ENCODE results near the gene UBE2Z.

DNA sequence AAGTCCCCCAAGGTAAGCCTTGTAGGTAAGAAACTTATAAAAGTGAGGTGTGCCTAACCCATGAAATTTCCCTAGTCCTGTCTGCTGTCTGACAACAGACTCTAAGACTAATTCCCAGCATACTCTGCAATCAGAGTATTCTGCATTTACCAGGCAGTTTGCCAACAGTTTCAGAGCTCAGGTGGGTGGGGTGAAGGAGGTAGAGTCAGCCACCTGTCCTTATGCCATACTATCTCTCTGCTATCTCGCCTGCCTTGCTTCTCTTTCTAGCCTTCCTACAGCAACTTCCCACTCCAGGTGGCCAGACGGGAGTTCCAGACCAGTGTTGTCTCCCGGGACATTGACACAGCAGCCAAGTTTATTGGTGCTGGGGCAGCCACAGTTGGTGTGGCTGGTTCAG, 13.3 kb upstream of the UBE2Z start:
- TF ChIP-seq, protein P1, sequence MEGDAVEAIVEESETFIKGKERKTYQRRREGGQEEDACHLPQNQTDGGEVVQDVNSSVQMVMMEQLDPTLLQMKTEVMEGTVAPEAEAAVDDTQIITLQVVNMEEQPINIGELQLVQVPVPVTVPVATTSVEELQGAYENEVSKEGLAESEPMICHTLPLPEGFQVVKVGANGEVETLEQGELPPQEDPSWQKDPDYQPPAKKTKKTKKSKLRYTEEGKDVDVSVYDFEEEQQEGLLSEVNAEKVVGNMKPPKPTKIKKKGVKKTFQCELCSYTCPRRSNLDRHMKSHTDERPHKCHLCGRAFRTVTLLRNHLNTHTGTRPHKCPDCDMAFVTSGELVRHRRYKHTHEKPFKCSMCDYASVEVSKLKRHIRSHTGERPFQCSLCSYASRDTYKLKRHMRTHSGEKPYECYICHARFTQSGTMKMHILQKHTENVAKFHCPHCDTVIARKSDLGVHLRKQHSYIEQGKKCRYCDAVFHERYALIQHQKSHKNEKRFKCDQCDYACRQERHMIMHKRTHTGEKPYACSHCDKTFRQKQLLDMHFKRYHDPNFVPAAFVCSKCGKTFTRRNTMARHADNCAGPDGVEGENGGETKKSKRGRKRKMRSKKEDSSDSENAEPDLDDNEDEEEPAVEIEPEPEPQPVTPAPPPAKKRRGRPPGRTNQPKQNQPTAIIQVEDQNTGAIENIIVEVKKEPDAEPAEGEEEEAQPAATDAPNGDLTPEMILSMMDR (IDR thresholded peaks at IDR 0.05; ENCODE audit: extremely low read depth in 1 of 2, insufficient read depth in 1 of 2, low read depth in 1 of 2, low read length in 2 of 2), result no peak
- no peak for TF ChIP-seq POLR2A (IDR thresholded peaks at IDR 0.05; ENCODE audit: low read depth, low read length)
- TF ChIP-seq JUN (IDR thresholded peaks at IDR 0.05; ENCODE audit: borderline replicate concordance, insufficient read depth, insufficient read length, low read depth), result no peak
- no peak for TF ChIP-seq EZH2 (IDR thresholded peaks at IDR 0.05; ENCODE audit: borderline replicate concordance, low read depth, low read length, severe bottlenecking)
- no peak for TF ChIP-seq POLR2AphosphoS5 (IDR thresholded peaks at IDR 0.05; ENCODE audit: insufficient read depth, low read depth, low read length)
- TF ChIP-seq, protein P2, sequence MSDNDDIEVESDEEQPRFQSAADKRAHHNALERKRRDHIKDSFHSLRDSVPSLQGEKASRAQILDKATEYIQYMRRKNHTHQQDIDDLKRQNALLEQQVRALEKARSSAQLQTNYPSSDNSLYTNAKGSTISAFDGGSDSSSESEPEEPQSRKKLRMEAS (IDR thresholded peaks at IDR 0.05; ENCODE audit: insufficient read depth, insufficient read length), result no peak

Measured in endothelial cell of umbilical vein (primary cell).